ENCODE data around the gene GRM7.

Gene GRM7

DNA sequence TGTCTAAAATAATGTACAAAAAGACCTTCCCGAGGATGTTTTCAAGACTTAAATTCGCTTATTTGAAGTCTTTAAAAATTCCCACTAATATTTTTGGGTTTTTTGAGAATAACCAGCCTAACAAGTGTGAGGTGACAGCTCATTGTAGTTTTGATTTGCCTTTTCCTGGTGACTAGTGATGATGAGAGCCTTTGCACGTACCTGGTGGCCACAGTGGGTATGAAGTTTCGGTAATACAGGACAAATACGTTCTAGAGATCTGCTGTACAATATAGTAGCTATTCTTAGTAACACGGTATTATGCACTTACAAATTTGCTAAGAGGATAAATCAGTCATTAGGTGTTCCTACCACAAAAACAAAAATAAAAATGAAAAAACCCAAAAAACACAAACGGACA lies 124.9 kb downstream of the GRM7 start:
- no peak for DNase-seq

DNA sequence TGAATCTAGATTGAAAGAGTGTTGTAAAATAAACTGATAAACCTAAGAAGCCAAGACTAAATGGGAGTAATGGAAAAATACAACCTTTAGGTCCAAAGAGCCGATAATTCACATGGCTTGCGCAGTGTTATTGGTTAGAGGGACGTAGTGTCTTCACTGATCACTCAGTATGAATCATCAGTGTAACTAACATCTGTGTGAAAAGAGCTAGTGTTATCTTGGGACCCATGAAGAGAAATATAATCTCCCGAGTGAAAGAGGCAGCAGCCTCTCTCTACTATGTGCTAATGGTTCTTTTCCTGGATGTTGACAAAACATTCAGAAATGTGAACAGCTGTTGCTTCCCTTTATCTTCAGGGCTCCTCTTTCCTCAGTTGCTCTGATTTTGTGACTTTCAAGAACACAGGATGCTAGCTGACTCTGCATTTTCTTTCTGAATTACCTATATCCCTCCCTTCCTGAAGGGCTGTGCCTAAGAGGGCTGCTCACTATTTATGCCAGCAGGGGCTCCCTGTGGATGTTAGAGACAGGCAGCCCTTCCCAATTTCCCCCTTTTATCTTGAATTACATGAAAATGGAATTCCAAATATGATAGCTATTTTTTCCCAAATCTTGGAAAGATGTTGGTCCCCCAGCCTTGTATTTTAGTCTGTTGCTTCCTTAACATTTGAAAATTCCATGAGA lies 128.8 kb downstream of the GRM7 start:
- DNase-seq = no peak

DNA sequence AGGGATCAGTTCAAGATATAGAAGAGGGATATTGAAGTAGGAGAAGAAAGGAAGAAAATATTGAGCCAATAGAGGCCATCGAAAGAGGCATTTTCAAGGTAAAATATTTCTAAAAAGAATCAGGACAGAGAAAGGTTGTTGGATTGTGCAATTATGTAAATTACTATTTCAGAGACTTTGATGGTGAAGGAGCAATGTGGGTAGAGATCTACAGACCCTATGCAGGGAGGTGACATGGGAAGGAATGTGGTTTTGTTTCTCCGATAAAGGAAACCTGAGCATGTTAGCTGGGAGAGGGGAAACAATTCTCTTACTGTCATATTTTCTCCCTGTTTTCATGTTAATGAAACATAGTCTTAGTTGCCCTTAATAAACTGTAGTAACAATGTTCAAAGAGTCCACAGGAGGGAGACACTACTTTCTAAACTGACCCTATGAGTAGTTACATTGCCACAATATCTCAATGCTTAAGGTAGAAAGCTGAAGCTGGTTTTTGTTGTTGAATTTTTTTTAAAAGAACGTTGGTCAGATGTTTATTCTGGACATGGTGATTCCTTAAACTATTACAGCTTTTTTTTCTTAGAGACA lies 133.3 kb downstream of the GRM7 start:
- DNase-seq = peak; percentile 6

DNA sequence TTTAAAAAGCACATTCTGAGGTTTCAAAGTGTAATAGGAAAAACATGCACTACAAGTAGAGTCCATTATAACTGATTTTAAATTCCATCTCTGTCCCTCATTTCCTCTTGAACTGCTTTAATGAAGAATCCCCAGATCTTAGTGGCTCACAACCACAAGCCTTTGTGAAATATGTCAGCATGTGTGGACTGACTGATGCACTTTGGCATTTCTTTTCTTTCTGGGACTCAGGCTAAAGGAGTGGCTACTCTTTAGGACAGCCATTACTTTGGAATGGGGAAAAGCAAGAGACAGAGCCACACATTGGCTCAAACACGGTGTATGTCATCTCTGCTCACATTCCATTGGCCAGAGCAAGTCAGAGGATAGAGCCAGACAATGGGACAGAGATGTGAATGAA lies 139.6 kb downstream of the GRM7 start:
- no peak for DNase-seq

DNA sequence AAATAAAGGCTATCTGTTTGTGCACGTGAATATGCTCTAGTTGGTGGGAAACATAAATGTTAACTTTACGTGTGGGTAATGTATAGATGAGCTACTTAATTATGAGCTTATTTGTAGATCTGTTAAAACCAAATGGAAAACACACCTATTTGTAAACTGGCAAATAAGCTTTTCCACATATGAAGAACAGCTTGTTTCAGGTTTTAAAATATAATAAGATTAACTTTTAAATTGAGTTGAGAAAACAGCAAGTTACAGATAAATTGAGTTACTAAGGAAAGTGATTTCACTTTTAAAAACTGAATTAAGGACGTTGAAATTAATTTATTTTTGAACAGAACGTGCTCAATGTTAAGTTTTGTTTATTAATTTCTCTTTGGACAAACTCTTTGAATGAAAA lies 140.5 kb downstream of the GRM7 start:
- no peak for DNase-seq

DNA sequence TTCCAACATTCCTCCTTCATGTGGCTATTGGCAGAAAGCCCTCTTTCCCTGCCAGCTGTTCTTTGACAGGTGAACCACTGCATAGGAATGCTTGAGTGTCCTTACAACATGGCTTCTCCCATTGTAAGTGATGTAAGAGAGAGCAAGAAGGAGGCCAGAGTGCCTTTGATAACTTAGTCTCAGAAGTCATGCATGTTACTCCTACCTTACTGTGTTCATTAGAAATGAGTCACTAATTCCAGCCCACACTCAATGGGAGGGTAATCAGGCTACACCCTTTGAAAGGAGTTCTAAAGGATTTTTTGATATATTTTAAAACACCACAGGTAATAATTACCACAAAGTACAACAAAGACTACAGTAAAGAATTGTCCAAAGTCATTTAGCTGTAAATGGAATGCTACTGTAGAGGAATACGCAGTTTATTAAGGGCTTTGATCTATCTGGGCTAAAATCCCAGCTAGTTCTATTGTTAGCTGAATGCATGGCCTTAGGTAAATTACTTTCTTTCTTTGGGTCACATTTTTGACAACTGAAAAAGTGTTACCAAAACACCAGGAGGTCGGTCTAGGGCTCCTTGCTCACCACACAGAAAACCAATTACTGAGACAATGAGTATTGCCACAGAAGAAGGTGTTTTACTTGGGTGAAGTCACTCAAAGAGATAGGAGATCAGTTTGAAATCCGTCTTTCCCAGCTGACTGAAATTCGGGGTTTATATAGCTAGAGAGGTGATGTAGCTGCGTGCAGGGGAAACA lies 154.9 kb downstream of the GRM7 start:
- peak; percentile 7 for DNase-seq

DNA sequence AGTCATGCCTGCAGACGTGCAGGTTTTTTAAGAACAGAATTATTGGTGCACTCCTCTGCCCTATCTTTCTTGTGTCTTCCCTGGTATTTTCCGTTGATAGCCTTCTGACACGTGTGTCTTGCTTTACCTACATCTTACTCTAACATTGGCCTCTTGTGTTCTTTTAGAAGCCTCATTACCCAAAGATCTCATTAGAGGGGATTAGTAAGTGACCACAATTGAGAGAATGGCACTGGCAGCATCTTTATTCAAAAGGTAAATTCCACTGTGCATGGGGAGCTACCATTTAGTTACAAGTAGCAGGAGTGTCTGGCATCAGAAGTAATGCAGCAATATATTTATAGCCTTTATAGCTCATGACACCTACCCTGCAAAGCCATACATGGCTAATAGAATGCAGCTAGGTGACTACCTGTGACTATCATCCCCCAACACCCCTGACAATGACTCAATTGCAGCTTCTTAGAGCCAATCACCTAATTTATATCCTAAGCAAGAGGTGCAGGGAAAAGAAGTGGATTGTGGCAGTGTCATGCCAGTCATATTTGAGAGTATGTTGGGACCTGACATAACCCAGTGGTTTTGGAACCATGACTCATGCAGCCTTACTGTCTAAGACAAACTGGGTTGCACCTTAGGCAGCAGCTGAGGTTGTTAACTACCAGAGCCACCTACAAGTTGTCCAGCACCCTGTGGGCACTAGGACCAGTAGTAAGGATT lies 164.8 kb downstream of the GRM7 start:
- DNase-seq = no peak

DNA sequence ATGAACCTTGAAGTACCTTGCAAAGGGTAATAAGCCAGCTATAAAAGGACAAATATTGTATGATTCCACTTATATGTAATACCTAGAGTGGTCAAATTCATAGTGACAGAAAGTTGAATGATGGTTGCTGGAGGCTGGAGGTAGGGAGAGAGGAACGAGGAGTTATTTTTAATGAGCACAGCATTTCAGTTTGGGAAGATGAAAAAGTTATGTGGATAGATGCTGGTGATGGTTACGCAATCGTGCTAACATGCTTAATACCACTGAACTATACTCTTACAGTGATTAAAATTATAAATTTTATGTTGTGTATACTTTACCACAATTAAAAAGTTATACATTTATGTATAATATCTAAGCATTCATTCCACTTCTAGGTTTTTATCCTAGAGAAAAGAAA lies 168.6 kb downstream of the GRM7 start:
- no peak for DNase-seq

DNA sequence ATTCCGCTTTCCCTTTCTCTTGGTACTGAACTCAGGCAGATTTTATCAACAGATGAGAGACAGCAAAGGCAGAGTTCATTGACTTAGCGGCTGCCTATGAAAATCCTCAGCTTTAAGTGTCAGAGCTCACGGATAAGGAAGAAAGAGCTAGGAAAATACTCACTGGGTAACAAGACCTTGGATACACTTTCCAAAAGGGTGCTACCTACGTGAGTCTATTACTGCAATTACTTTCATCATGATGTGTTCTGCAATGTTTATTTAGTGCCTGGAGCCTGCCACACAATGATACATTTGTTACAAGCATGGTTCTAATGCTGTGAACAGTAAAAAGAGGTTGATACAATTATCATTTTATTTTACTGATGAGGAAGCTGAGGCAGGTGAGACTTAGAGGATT lies 177.5 kb downstream of the GRM7 start:
- no peak for DNase-seq

DNA sequence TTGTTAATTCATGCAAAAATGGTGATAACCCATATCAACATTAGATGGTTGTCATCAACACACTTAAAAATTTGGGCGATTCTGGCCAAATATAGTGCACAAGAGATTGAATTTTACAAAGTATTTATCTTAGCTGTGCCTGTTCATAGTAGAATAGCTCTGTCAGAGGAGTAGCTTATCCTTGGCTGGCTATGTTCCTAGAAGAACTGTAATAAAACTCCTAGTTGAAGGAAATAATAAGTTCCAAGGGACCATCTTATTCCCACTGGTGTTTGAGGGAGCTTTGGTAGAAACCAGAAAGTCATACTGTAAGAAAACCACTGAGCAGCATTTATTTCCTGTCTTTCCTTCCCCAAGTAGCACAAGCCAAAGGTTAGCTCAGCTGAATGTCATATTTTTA lies 201.8 kb downstream of the GRM7 start:
- no peak for DNase-seq

DNA sequence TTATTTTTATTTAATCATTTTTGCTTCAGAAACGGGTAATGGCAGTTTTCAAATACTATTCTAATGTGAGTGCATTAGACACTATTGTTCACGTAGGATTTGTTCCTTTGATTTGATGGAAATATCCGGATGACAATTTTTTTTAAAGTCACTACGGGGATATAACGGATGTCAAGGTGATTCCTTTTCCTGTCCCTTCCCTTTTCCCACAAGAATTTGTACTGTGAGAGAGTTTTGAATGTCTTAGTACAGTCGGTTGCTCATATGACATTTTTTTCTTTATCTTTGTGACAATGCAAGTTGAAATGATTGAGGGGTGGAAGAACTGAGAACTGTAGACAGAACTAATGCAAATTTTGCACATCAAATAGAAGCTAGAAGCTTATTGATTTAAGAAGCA lies 209.5 kb downstream of the GRM7 start:
- DNase-seq = no peak

DNA sequence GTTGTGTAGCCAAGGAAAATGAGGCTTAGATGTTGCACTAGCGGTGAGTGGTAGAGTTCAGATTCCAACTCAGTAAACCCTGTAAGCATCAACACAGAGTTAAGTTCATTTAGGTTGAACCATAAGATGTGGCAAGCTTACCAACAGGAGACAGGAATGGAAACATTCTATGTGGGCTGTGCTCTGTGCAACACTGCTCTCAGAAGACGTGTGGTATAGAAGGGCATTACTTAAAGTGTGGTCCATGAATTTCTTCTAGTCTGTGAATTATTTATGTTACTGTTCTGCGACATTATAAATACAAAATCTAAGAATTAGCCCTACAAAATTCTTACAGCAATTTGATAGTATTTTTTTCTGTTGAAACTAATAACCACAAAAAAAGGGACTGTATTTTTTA lies 213.3 kb downstream of the GRM7 start:
- peak; percentile 8 for DNase-seq

DNA sequence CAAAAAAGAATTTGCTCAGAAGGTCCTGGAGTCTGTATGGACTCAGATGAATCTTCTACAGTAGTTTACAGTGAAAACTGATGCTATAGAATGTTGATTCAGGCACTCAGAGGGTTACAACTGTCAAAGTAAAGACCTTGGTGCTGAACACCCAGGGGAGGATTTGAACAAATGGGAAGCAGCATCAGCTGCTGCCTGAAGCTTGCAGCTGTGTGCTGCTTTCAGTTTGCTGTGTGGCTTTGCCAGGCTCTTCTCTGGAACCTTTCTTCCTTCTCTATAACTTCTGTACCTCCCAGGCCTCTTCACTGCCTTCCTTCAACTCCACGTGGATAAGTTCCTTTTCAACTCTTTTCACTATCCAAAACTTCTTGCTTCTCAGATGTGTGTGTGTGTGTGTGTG lies 214.2 kb downstream of the GRM7 start:
- DNase-seq = peak; percentile 34

DNA sequence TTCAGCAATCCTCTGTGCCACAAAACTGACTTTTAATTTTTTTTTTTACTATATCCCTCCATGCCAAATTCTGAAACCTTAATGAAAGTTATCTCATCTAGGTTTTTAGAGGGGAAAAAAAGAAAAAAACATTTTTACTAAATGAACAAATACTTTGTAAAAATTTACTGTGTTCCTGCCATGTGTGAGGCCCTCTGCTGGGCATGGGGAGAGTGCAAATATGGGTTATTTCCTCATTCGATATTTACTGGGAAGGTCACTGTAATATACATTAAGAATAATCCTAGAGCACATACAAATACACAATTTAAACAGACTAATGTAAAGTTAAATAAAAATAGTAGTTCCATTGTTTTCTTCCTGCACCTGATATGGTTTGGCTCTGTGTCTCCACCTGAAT lies 215.0 kb downstream of the GRM7 start:
- DNase-seq = no peak

DNA sequence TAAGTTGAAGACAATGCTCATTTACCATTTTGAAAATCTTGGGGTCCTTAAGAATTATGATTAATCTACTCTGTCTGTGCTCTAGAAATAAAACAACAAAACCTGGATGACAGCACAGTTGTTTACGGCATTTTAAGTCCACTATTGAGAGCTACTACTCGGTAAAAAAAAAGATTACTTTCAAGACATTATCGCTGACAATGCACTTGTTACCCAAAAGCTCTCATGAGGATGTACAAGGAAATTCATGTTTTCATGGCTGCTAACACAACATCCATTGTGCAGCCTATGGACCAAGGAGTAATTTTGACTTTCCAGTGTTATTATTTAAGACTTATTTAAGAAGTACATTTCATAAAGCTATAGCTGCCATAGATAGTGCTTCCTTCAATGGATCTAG lies 221.3 kb downstream of the GRM7 start:
- no peak for DNase-seq

DNA sequence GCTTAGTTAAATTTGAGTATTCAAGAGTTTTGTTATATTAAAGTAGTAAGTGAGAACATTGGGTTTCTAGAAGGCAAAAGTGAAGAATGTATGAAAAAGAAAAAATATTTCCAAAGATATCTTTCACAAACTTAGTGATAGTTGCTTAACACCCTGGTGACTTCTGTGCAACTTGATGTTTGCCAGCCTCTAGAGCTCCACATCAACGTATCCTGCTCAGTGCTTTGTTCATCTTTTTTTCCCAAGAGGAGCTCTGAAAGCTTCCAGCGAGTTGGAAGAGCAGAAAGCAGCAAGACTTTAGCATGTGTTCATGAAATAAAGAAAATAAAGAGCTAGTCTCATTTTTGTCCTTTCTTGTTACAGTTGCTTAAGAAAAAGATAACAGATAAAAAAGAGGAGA lies 225.5 kb downstream of the GRM7 start:
- DNase-seq = no peak

DNA sequence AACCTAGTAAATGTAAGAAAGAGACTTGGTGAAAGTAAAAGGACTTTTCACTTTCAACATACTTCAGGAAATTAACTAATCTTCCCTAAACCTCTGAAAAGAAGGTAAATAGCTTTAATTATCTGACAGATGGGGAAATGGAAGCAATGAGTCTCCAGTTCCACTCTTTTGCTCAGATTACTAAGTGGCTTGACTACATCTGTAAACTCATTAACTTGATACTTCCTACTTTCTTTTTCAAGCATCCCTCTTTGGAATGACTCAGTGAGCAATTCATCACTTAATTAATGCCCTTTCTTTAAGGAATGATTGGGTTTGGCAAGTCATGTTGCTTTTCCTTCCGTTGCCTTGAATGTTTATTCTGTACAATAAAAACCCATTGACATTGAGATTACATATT lies 234.2 kb downstream of the GRM7 start:
- DNase-seq = peak; percentile 63

DNA sequence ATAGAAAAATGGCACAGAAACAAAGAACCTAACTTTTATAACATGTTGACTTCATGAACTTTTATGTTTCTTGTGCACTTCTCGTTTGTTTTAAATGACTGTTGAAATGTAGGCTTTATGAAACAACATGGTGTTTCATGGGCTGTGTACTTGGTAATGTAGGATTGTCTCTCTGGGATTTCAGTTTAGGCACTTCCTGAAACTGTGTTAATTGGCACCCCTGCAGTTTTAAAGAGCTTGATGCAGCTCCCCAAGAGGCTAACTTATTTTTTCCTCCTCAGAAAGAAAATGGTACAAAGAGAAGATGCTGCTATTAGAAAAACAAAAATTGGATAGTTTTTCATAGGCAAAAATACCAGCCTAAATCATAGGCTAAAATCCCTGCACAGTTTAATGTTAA lies 239.2 kb downstream of the GRM7 start:
- peak; percentile 41 for DNase-seq

DNA sequence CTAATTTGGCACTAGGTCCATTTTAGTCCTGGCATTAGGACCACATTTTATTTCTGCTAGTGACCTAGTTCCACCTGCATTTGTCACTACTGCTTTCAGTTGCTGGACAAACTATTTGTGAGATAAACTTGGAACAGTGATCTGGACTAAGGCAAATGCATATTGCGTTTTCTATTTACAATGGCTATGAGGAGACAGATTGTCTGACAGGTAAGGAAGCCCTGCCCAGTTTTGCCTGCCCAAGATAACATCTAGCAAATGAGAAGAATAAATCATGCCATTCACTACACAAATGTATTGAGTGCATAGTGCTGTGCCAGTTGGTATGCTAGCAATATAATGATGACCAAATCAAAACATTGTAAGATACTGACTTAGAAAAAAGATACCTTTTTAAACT lies 245.7 kb downstream of the GRM7 start:
- DNase-seq = no peak

DNA sequence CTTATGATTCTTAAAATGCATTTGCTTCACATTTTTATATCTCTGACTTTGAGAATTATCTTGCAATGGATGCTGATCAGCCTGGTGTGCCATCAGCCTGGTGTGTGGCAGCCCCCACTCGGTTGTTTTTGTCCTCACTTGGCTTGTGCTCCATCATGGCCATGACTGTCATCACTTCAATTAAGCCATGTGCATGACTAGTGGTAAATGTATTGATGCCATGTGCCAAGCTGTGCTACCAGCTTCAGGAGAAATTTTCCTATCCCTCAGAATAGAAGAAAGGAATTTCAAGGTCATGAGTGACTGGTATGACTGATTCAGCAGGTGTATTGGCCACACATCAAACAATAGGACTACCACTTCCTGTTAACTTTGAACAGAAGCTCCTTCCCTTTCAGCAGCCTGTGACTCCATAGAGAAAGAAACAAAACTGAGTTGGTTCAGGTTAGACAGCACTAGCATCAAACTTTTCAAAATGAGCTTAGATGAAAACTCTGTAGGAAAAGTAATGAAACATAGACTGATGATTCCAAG lies 251.7 kb downstream of the GRM7 start:
- DNase-seq = no peak

DNA sequence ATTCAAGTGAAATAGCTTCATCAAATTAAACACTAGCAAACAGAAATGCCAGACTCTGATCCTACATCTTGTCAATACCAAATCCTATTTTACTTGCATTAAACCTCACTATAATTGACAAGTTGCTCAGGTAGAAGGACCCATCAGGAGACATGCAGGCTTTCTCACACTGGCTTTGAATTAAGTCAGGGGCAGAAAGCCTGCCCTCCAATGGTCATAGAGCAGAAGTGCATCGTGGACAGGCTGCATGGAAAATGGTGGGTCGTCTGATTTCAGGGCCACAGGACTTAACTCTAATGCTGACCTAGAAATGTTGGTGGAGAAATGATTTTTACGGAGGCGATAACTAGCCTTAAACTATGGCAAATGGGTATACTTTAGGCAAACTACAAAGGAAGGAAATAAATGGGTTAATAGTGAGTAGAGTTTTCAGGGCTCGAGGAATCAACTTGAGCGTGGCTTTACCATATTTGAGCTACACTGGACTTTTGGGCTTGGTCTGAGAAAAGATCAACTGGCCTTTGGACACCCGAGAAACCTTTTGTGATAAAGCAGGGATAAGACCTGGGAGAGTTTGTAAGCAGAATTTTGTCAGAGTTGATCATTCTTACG lies 283.9 kb downstream of the GRM7 start:
- DNase-seq = peak; percentile 60

DNA sequence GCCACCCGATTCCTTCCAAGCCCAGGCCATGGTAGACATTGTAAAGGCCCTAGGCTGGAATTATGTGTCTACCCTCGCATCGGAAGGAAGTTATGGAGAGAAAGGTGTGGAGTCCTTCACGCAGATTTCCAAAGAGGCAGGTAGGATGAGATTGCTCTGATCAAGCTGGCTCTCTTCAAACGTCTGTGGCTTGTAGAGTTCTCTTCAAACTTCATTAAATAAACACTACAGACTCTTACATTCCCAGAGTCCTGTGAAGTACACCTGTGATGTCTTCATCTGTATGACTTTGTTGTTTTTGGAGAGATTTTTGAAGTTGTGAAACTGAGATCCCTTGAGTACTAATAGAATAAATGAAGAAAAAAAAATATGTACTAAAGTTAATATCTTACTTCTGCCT lies 285.6 kb downstream of the GRM7 start:
- DNase-seq = no peak

DNA sequence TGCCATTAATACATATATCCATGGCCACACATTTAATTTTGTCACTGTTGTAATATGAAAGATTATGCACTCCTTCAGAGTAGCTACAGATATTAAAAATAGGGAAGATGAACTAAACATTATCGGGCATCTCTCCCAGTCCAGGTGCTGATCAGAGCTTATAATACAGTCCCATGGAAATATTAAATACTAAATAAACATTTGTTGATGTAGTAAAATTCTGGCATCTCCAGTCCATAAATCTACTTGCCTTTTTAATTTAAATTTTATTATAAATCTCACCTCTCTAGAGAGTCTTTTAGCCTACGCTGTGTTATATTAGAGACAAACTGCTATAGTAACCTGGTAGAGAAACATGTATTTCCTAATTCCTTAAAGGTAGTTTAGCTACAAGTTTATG lies 297.6 kb downstream of the GRM7 start:
- no peak for DNase-seq

Measured in NCI-H69 (cell line).